Right atrium auricular region (tissue), 2 donors: ENCODE data around the gene CSNK1A1. TPM values are rescaled to one million over a fixed set of nuclear protein-coding genes. Genes with fewer than 3 reads are reported as not detected.

ENCODE experiments used
- DNase-seq: peaks from one replicate; pipeline ENCODE4 v3.0.0-alpha.2; 2019; ENCODE audit warnings: low spot score
- H3K27ac ChIP-seq, 2 donors: fragments of 200-600 bp; sonication (generic); 1 replicate in 1 of 2; 2 replicates in 1 of 2; pipeline ENCODE4 v1.5.1; 2016 to 2019
- H3K27me3 ChIP-seq, 2 donors: fragments of 200-600 bp; sonication (generic); one replicate each; pipeline versions ENCODE4 v1.5.1 to v1.6.0; 2017 to 2019
- H3K36me3 ChIP-seq: fragments of 200-600 bp; sonication (generic); one replicate; pipeline ENCODE4 v1.5.1; 2016
- H3K4me1 ChIP-seq, 2 donors: fragments of 200-600 bp; sonication (generic); one replicate each; pipeline versions ENCODE4 v1.5.1 to v1.6.0; 2017 to 2019
- H3K4me3 ChIP-seq, 2 donors: fragments of 200-600 bp; sonication (generic); 1 replicate in 1 of 2; 2 replicates in 1 of 2; pipeline ENCODE4 v1.5.1; 2017 to 2019; ENCODE audit warnings: mild to moderate bottlenecking in 1 of 2, moderate library complexity in 1 of 2
- H3K9me3 ChIP-seq, 2 donors: fragments of 200-600 bp; sonication (generic); one replicate each; pipeline ENCODE4 v1.5.1; 2019
- CTCF ChIP-seq, 2 donors: fragments of 200-600 bp; sonication (generic); IDR thresholded peaks; one replicate each; pipeline ENCODE4 v1.5.1; 2019; ENCODE audit warnings: antibody characterized with exemption in 2 of 2
- total RNA-seq, 2 donors: library from RNA; depleted of rRNA; stranded (reverse); fragments of >200 nt; gene quantifications; one replicate each; pipeline ENCODE4 v1.1.0, GENCODE V29; 2016

Gene CSNK1A1
- total RNA-seq, 2 donors from 2014 or later: 171 to 192 TPM

GRCh38 chr5:149585910-149586309 lies 34.7 kb upstream of the CSNK1A1 start:
- H3K4me1 ChIP-seq: peaks cover 0 to 44% of the 10 kb centered on the region in 2 donors

GRCh38 chr5:149584121-149584520 lies 32.9 kb upstream of the CSNK1A1 start:
- no peak for TF ChIP-seq CTCF (IDR thresholded peaks at IDR 0.05)
- Histone ChIP-seq H3K4me3 (no peak overlapping the region), H3K36me3 (no peaks in the 10 kb centered on the region), H3K4me1 (peaks cover 0 to 49% of the 10 kb centered on the region in 2 donors), H3K27me3 (no peaks in the 10 kb centered on the region), H3K9me3 (no peaks in the 10 kb centered on the region), H3K27ac (peak overlapping the region; percentile 89 to 93)
- DNase-seq: no peak

More at GRCh38 chr5:149585910-149586309, 34.7 kb upstream of the CSNK1A1 start:
- H3K36me3 ChIP-seq: no peaks in the 10 kb centered on the region
- TF ChIP-seq CTCF (IDR thresholded peaks at IDR 0.05): no peak
- no peak overlapping the region for H3K27ac ChIP-seq
- H3K4me3 ChIP-seq: no peak overlapping the region
- DNase-seq: no peak
- H3K27me3 ChIP-seq: no peaks in the 10 kb centered on the region
- H3K9me3 ChIP-seq: no peaks in the 10 kb centered on the region

GRCh38 chr5:149583394-149583793 lies 32.2 kb upstream of the CSNK1A1 start:
- H3K27me3 ChIP-seq: no peaks in the 10 kb centered on the region
- no peaks in the 10 kb centered on the region for H3K9me3 ChIP-seq
- peaks cover 0 to 49% of the 10 kb centered on the region in 2 donors for H3K4me1 ChIP-seq
- H3K4me3 ChIP-seq: no peak overlapping the region
- peak overlapping the region; percentile 89 to 93 for H3K27ac ChIP-seq
- H3K36me3 ChIP-seq: no peaks in the 10 kb centered on the region
- no peak for TF ChIP-seq CTCF (IDR thresholded peaks at IDR 0.05)
- DNase-seq: no peak

- Histone ChIP-seq H3K4me3 (peak overlapping the region; percentile 51 to 63), H3K27me3 (no peaks in the 10 kb centered on the region), H3K4me1 (peaks cover 0 to 45% of the 10 kb centered on the region in 2 donors), H3K27ac (peak overlapping the region; percentile 89 to 93), H3K36me3 (no peaks in the 10 kb centered on the region), H3K9me3 (no peaks in the 10 kb centered on the region)
- DNase-seq: no peak
- no peak for TF ChIP-seq CTCF (IDR thresholded peaks at IDR 0.05)
These were observed 30.9 kb upstream of the CSNK1A1 start for GRCh38 chr5:149581931-149582768.

GRCh38 chr5:149581192-149581861 lies 30.1 kb upstream of the CSNK1A1 start, which contains the start of gene ARHGEF37:
Gene ARHGEF37, plus strand, starts transcription at chr5:149581498. Its CDS starts 16,272 bp downstream, at chr5:149597770.
- TF ChIP-seq CTCF (IDR thresholded peaks at IDR 0.05): no peak
- peak; percentile 92 for DNase-seq
- Histone ChIP-seq H3K4me1 (peaks cover 0 to 38% of the 10 kb centered on the region in 2 donors), H3K4me3 (peak within 1 kb of the TSS; percentile 51 to 63), H3K36me3 (no peaks in the 10 kb centered on the region), H3K27ac (peak within 1 kb of the TSS; percentile 89 to 93), H3K9me3 (no peaks in the 10 kb centered on the region), H3K27me3 (no peaks in the 10 kb centered on the region)
